ENCODE data around the gene FAM156B. TPM values are rescaled to one million over a fixed set of nuclear protein-coding genes. Genes with fewer than 3 reads are reported as not detected.

Gene FAM156B
- total and polyA plus RNA-seq, 9 of the 15 experiments (the other 6 are each of a cell fraction or from before 2014, with no cell fraction given): 0.24 to 32.2 (median 14.2) TPM

DNA sequence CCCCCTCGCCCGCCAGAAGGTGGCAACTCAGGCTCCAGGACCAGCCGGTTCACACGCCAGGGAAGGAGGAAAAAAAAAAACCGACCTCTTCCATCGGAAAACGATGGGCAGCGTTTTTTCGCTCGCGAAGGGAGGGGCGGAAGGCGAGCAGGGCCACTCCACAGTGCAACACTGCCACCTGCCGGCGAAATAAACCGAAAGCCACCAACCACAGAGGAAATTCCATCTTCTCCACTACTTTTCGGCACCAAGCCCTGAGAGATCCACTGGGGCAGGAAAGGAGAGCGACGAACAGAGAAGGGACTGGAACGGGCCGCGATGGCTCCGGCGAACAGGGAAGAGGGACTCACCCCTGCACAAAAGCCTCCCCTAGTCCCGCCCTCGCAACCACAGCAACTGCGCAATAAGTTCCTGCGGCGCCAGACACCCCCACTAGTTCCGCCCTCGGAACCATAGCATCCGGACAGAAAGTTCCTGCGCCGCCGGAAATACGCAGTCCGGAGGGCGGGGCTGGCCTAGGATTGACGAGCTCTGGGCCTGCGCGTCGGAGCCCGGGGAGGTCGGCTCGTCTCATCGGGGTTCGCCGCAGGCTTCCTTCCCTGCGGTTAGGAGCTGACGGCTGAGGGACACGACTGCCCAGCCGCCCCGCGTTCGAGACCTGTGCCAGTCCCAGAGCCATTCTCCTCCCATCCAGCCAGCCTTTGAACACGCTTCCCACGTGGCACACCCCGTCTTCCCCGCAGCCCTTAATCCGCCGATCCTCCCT lies 37.8 kb downstream of the FAM156B start (continued):
- TF ChIP-seq KLF13 (tag; IDR thresholded peaks at IDR 0.05; ENCODE audit: borderline replicate concordance, low read depth) (0 out of 2 replicates have a peak, but pooled peaks have one; percentile 39), MEF2D (tag; conservative IDR thresholded peaks at IDR 0.05; ENCODE audit: low read depth) (no peak), HNRNPLL (IDR thresholded peaks at IDR 0.05; ENCODE audit: low read depth, low read length, poor library complexity, severe bottlenecking) (peak; percentile 85), MBD2 (IDR thresholded peaks at IDR 0.05; ENCODE audit: borderline replicate concordance, low read depth) (peak; percentile 3; the same call in 1 of the 2 replicates), MAFG (tag; conservative IDR thresholded peaks at IDR 0.05) (no peak), SRF (CRISPR knock-in tag; IDR thresholded peaks at IDR 0.05) (0 out of 4 replicates have a peak, but pooled peaks of 1 of the 2 experiments have one; percentile 49), MAFK (IDR thresholded peaks at IDR 0.05; ENCODE audit: low read length) (no peak), SMARCB1 (IDR thresholded peaks at IDR 0.05; ENCODE audit: insufficient read length, low read depth) (no peak), NR2C2 (CRISPR knock-in tag; IDR thresholded peaks at IDR 0.05) (no peak; the same call in 1 of the 2 replicates), NR2C2 (tag; IDR thresholded peaks at IDR 0.05) (peak; percentile 75), SUPT5H (IDR thresholded peaks at IDR 0.05) (peak; percentile 81), ZNF707 (CRISPR knock-in tag; conservative IDR thresholded peaks at IDR 0.05) (no peak), ELF2 (CRISPR knock-in tag; IDR thresholded peaks at IDR 0.05) (no peak), TAF1 (IDR thresholded peaks at IDR 0.05; ENCODE audit: control insufficient read depth, extremely low read depth, insufficient read depth, low read length, severe bottlenecking) (peak; percentile 36), SIN3B (IDR thresholded peaks at IDR 0.05; ENCODE audit: low read depth) (peak; percentile 94), FOXK2 (conservative IDR thresholded peaks at IDR 0.05 in 1 of 2, IDR thresholded peaks at IDR 0.05 in 1 of 2; ENCODE audit: low read depth in 2 of 2) (no peak; a peak in 1 of 4 replicates), SP2 (IDR thresholded peaks at IDR 0.05; ENCODE audit: extremely low read depth, low read depth, low read length, poor library complexity, severe bottlenecking) (peak; percentile 33), ZNF384 (IDR thresholded peaks at IDR 0.05; ENCODE audit: low read depth, low read length) (peak; percentile 100)
- TF ChIP-seq, protein P1, sequence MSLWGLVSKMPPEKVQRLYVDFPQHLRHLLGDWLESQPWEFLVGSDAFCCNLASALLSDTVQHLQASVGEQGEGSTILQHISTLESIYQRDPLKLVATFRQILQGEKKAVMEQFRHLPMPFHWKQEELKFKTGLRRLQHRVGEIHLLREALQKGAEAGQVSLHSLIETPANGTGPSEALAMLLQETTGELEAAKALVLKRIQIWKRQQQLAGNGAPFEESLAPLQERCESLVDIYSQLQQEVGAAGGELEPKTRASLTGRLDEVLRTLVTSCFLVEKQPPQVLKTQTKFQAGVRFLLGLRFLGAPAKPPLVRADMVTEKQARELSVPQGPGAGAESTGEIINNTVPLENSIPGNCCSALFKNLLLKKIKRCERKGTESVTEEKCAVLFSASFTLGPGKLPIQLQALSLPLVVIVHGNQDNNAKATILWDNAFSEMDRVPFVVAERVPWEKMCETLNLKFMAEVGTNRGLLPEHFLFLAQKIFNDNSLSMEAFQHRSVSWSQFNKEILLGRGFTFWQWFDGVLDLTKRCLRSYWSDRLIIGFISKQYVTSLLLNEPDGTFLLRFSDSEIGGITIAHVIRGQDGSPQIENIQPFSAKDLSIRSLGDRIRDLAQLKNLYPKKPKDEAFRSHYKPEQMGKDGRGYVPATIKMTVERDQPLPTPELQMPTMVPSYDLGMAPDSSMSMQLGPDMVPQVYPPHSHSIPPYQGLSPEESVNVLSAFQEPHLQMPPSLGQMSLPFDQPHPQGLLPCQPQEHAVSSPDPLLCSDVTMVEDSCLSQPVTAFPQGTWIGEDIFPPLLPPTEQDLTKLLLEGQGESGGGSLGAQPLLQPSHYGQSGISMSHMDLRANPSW (CRISPR knock-in tag; IDR thresholded peaks at IDR 0.05): no peak
- TF ChIP-seq, protein P2, sequence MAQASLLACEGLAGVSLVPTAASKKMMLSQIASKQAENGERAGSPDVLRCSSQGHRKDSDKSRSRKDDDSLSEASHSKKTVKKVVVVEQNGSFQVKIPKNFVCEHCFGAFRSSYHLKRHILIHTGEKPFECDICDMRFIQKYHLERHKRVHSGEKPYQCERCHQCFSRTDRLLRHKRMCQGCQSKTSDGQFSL (CRISPR knock-in tag; IDR thresholded peaks at IDR 0.05): peak; percentile 94
- TF ChIP-seq, protein P2 (tag; IDR thresholded peaks at IDR 0.05): peak in 1 of 2 experiments; percentile 77; a peak in 2 of 4 replicates
- TF ChIP-seq, protein P3, sequence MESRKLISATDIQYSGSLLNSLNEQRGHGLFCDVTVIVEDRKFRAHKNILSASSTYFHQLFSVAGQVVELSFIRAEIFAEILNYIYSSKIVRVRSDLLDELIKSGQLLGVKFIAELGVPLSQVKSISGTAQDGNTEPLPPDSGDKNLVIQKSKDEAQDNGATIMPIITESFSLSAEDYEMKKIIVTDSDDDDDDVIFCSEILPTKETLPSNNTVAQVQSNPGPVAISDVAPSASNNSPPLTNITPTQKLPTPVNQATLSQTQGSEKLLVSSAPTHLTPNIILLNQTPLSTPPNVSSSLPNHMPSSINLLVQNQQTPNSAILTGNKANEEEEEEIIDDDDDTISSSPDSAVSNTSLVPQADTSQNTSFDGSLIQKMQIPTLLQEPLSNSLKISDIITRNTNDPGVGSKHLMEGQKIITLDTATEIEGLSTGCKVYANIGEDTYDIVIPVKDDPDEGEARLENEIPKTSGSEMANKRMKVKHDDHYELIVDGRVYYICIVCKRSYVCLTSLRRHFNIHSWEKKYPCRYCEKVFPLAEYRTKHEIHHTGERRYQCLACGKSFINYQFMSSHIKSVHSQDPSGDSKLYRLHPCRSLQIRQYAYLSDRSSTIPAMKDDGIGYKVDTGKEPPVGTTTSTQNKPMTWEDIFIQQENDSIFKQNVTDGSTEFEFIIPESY (CRISPR knock-in tag; IDR thresholded peaks at IDR 0.05): no peak
